HuH-7 (cell line): ENCODE results near the gene NBEAL2.

Source experiments
- DNase-seq: peaks from one replicate; pipeline ENCODE4 v3.0.0; 2011; ENCODE audit warnings: low spot score

NBEAL2 gene

DNA sequence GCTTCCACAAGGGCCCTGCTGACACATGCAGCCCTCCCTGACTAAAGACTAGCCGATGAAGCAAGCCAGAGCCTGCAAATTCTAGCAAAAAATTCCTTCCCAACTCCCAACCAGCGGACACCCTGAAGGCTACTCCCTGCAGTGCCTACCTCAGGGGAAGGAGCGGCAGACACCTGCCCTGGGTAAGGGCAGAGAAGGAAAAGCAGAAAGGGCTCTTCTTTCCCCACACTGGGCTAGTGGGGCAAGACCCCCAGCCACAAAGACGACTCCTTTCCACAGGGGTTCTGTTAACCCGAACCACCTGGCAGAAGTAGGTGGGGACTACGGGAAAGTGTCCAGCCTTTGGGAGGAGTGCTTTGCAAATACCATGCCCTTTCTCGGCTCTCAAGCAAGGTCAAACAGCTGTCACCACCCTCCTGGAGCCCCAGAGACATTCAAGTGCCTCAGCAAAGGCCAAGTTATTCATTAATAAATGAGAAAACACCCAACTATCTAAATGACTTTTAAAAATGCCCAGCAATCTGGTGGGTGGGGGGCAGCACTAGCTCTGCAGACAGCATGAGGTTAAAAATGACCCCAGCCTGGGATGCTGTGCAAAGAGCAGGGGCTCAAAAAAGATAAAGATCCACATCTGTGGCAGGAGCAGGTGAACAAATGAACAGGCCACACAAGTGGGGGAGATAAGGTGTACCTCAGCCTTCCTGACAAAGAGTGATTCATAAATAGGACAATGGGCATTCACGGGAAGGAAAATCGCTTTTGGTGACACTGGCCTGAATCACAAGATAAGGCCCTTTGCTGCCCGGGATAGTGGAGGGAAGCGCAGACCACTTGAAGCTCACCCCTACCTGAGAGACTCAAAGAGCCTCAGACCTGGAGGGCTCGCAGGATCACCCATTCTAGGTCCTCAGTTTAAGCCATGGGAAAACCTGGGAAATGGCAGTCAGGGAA, 36.0 kb upstream of the NBEAL2 start:
- no peak for DNase-seq

DNA sequence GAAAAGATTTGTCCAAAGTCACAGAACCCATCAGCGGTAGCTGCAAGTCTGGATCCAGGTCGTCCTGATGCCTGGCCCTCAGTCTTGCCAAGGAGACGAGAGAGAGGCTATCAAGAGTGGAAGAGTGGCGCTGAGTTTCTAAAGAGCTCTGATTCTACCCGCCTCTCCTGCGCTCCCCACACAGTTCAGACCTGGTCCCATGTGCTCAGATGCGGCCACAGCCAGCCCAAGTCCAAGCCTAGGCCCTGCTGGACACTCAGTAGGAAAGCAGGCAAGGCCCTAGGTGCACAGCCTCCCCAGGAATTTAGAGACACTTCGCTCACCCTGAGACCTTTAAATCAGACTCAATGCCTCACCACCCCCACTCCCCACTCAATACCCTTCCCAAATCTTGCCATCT, 35.3 kb upstream of the NBEAL2 start:
- DNase-seq: no peak

GRCh38 chr3:46946416-46946815, 33.0 kb upstream of the NBEAL2 start:
- no peak for DNase-seq

- DNase-seq: no peak
These were observed 32.5 kb upstream of the NBEAL2 start for GRCh38 chr3:46946856-46947545.

DNA sequence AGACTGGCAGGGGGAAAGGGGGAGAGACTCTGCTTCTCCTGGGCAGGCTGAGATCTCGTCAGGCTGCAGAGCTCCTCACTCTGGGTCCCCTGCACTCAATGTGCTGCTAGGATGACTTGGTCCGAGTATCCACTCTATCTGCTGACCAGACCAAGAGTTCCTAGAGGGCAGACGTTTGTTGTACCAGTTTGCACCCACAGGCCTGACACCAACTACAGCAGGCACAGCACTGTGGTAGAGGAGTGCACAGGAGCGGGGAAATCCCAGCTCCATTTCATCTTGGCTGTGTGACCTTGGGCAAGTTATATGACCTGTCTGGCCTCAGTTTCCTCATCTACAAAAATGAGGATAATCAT, 31.9 kb upstream of the NBEAL2 start:
- no peak for DNase-seq

DNA sequence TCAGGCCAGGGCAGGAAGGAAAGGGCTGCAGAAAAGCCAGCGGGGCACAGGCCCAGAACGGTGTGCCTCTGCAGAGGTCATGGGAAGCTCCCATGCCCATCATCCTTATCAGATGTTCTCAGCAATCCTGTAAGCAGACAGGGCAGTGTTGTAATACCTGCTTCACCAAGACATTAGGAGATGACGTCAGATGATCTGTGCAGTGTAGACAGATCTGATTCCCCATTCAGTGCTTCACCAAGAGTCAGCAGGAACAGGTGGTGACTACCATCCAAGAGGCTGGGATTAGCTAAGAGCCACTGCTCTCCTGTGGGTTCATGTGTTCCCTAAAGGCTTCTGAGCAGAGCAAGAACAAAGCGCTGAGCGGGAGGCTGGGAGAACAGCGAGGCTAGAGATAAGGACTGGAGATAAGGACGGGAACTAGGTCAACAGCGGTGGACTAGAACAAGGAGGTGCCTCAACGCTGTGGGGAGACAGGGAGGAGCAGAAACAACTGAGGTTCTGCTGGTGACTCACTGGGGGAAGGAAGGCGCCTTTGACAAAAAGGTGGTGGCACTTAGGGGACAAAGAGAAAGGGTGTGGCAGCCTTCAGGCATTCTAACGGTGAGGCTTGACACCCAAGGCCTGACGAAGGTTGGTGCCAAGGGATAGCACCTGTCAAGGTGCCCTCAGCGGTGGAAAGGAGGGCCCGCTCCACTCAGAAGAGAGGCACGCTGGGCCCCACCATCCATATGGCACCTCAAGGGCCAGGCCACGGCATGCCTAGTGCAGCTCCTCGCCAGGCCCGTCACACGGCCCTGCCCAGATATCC, 31.3 kb upstream of the NBEAL2 start:
- no peak for DNase-seq

- no peak for DNase-seq
These were observed 30.4 kb upstream of the NBEAL2 start for GRCh38 chr3:46948830-46949671.

- DNase-seq: no peak
These were observed 29.3 kb upstream of the NBEAL2 start for GRCh38 chr3:46950177-46950576.

DNA sequence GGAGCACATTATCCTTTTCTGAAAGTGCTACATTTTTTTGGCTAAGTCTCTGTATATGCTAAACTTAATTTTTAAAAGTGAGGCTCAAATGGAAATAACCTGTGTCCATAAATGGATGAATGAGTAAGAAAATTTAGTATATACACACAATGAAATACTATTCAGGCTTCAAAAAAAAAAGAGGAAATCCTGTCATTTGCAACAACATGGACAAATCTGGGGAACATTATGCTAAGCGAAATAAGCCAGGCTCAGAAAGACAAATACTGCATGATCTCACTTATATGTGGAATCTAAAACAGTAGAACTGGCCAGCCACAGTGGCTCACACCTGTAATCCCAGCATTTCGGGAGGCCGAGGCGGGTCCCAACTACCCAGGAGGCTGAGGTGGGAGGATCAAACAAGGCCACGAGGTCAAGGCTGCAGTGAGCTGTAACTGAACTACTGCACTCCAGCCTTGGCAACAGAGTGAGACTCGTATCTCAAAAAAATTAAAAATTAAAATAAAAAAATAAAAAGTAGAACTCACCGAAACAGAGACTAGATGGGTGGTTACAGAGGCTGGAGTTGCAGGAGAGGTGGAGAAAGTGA, 28.7 kb upstream of the NBEAL2 start:
- no peak for DNase-seq

GRCh38 chr3:46952813-46953212, 26.7 kb upstream of the NBEAL2 start:
- DNase-seq: no peak

DNA sequence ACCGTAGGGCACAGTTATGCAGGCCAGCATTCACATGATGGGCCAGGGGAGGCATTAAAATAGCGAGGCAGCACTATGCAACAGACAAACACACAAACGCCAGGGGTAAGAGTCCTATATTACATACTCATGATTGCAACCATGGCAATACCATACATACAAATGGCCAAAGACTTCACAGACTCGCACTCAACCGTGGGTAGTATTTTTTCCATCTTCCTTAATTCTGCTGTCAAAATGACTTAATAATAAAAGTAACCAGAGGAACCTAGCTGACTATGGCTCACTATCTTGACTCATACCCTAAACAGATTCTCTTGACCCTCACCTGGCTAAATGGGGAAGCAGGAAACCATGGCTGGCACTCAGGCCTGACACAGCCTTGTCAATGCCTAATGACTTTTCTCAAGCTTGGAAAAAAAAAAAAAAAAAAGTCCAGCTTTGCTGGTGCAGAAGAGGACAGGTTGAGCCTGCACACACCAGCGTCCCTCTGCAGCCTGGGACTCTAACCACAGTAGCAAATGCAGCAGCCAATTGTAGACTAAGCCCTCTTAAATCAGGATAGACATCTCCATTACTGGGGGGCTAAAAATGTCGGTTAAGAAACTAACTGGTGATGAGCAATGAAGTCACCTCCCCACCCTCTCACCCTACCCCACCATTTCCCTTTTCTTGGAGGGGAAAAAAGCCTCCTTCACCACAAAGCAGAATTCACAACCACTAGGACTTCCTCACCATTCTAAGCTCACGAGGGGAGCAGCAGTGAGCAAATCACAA, 26.0 kb upstream of the NBEAL2 start:
- DNase-seq: no peak

DNA sequence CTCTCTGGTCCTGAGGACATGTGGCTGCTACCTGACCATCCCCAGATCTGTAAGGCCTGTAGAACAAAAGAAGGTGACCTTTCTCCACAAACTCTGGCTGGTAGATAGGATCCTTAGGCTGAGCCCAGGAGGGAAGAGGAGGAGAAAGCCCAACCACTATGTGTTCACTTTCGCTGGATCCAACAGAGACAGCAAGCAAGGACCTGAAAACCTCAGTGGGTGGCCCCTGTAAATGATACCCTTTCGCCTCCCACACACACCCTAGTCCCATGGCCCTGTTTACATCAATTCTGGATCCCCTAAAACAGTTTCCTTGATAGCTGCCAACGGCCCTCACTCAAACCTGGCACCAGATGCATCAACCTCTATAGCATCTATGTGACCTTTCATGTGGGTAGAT, 25.3 kb upstream of the NBEAL2 start:
- DNase-seq: no peak

GRCh38 chr3:46955157-46955556, 24.3 kb upstream of the NBEAL2 start:
- no peak for DNase-seq

- no peak for DNase-seq
These were observed 23.6 kb upstream of the NBEAL2 start for GRCh38 chr3:46955801-46956259.

- DNase-seq: no peak
These were observed 22.2 kb upstream of the NBEAL2 start for GRCh38 chr3:46957092-46957820.

GRCh38 chr3:46958467-46959160, 20.9 kb upstream of the NBEAL2 start:
- DNase-seq: no peak

- no peak for DNase-seq
These were observed 20.3 kb upstream of the NBEAL2 start for GRCh38 chr3:46959161-46959511.

- no peak for DNase-seq
These were observed 19.3 kb upstream of the NBEAL2 start for GRCh38 chr3:46960081-46960701.

GRCh38 chr3:46960835-46961234, 18.6 kb upstream of the NBEAL2 start:
- DNase-seq: no peak
